Fibroblast of skin of scalp (primary cell): ENCODE measurements around the gene ADCK1.
"Not testable (repeated sequence)": the region's sequence is repeated elsewhere in the genome, so short reads cannot be mapped to it uniquely, and the experiment has no call there.

Source experiments
- DNase-seq: peaks from one replicate; pipeline ENCODE4 v3.0.0-alpha.2; 2013

Gene ADCK1

GRCh38 chr14:77809011-77809410 lies 9.1 kb downstream of the ADCK1 start:
- no peak for DNase-seq

- DNase-seq, result no peak
Observed at GRCh38 chr14:77812028-77812427, 12.1 kb downstream of the ADCK1 start.

GRCh38 chr14:77812682-77813081 lies 12.8 kb downstream of the ADCK1 start:
- DNase-seq, result not testable (repeated sequence)

- DNase-seq, result no peak
Observed at GRCh38 chr14:77822307-77822706, 22.4 kb downstream of the ADCK1 start.

GRCh38 chr14:77822741-77823140 lies 22.8 kb downstream of the ADCK1 start:
- DNase-seq, result no peak

DNA sequence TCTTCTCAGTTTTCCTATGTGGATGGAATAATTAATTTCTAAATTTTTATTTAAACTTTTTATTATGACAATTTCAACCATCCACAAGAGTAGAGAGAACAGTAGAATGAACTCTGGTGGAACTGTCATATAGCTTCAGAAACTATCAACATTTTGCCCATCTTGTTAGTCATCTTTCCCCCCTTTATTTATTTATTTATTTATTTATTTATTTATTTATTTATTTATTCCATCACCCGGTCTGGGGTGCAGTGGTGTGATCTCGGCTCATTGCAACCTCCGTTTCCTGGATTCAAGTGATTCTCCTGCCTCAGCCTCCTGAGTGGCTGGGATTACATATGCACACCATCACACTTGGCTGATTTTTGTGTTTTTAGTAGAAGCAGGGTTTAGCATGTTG lies 23.5 kb downstream of the ADCK1 start:
- DNase-seq, result no peak

- DNase-seq, result no peak
Observed at GRCh38 chr14:77825895-77826519, 26.1 kb downstream of the ADCK1 start.

DNA sequence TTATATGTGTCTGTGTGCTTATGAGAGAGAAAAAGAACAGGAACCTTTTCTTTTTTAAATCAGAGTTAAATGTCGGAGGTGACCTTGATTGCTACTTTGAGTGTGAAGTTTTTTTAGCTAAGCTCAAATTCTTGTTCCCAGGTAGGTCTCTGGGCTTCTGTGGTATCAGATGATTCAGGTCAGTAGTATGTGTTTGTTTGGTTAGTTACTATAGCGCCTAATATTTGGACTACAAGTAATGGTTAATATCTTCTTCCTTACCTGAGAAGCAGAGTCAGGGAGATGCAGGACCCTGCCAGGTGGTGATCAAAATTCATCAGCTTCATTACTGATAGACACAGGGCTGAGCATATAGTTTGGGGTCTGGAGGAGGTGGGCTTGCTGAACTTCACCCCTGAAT lies 30.8 kb downstream of the ADCK1 start:
- no peak for DNase-seq

- DNase-seq, result no peak
Observed at GRCh38 chr14:77832297-77832696, 32.4 kb downstream of the ADCK1 start.

- DNase-seq, result no peak
Observed at GRCh38 chr14:77837926-77838325, 38.0 kb downstream of the ADCK1 start.

DNA sequence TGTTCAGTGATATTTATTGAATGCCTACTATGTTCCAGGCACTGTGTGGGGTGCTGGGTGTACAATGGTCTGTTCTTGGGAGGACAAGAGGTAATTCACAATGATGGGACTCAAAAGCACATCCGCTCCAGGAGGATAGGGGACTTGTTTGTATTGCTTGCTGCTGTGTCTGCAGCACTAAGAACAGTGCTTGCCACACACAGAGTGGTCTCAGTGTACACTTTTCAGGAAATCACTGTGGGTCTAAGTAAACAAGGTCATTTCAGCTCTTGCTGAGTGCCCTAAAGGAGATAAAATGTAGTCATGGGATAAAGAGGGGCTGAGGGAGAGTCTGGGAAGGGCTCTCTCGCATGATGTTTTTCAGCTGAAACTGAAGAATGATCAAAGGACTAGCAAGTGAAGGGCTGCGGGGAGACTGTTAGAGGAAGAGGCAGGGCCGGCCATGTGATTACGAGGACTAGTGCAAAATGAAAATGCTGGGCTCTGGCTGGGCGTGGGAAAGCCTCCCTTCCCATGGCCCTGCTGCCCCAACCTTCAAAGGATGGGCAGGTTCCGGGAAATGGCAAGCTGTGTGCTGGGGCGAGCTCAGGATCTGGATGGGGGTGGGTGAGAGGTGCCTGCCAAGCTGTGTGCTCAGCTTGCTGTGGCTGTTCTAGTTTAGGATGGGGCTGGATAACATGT lies 39.1 kb downstream of the ADCK1 start:
- no peak for DNase-seq

GRCh38 chr14:77843195-77843594 lies 43.3 kb downstream of the ADCK1 start:
- no peak for DNase-seq

GRCh38 chr14:77843651-77844050 lies 43.7 kb downstream of the ADCK1 start:
- no peak for DNase-seq

- no peak for DNase-seq
Observed at GRCh38 chr14:77844802-77845201, 44.9 kb downstream of the ADCK1 start.

- DNase-seq, result peak; percentile 22
Observed at GRCh38 chr14:77848031-77848430, 48.1 kb downstream of the ADCK1 start.

GRCh38 chr14:77849711-77850110 lies 49.8 kb downstream of the ADCK1 start:
- peak; percentile 55 for DNase-seq

GRCh38 chr14:77853919-77854318 lies 54.0 kb downstream of the ADCK1 start:
- no peak for DNase-seq

GRCh38 chr14:77856941-77857340 lies 57.0 kb downstream of the ADCK1 start:
- DNase-seq, result no peak

DNA sequence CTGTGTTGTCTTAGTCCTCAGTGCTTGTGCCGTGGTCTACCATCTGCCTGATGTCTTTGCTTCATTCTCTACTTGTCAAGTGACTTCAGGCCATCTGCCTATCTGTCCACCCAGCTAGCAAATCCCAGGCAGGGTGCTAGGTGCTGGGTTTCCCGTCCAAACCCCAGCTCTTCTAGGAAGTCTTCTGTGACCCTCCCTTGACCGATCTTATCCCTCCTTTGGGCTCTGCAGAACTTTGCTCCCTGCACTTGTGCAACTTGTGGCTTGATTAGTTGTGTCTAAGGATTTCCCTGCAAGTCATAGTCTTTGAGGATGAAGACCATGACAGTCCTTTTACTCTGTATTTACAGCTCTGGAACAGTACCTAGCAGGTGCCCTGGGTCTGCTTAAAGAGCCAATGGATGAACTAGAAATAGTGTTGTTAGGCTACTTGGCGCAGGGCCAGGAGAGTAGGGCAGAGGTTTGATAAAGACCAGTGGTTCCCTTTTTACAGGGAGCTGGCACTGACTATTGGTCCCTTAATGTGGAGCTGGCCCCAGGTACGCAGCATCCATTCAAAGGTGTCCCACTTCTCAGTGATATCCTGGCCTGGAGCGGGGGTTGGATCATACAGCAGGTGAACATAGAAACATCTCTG lies 60.1 kb downstream of the ADCK1 start:
- no peak for DNase-seq

DNA sequence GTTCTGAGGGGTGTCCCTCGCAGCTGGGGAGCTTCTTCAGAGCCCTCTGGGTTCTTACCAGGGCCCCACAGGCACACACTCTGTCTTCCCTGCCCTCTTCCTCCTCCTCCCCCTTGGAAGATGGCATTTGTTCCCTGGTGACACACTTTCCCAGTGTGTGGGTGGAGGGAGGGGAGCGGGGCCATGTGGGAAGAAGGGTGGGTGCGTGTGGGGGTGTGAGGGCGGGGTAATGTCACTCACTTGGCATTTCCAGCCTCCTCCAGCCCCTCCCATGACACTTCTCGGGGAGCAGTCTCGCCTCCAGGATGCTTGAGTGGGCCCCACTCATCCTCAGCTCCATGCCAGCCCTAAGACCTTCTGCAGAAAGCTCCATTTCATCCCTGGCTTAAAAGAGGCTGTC lies 61.3 kb downstream of the ADCK1 start:
- no peak for DNase-seq

DNA sequence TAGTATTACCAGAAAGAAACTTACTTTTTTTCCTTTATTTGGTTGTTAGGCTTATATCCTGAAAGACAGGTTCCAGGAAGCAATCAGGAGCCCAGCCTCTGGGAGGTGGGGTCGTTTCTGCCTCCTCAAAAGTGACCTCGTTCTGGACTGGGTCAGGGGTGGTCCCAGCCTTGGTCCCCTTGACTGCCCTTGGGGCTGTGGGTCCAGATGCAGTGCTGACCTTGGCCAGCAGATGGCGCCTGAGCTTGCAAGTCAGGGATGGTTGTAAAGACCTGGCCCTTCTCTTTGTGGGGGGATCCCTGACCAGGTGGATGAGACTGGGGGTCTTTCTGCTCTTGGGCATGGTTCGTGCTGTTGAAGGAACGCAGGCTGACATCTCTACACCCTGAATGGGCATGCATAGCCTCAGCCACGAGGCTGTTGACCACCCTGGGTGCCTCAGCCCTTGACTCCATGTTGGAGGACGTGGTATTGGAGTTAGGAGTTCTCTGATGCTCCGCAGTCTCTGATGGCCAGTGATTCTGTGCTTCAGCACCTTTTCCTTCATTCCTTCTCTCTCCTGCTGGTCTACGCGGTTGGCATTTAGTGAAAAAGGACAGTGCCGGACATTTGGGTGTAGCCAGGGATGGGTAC lies 62.4 kb downstream of the ADCK1 start:
- peak; percentile 62 for DNase-seq

GRCh38 chr14:77864085-77864484 lies 64.2 kb downstream of the ADCK1 start:
- DNase-seq, result no peak

- no peak for DNase-seq
Observed at GRCh38 chr14:77864580-77864979, 64.7 kb downstream of the ADCK1 start.

GRCh38 chr14:77865455-77865854 lies 65.5 kb downstream of the ADCK1 start:
- no peak for DNase-seq
